ENCODE measurements around the gene TMEM247. TPM values are rescaled to one million over a fixed set of nuclear protein-coding genes. Genes with fewer than 3 reads are reported as not detected.

The TMEM247 gene
- total and polyA plus RNA-seq, 2 experiments from 2014 or later, result not detected

DNA sequence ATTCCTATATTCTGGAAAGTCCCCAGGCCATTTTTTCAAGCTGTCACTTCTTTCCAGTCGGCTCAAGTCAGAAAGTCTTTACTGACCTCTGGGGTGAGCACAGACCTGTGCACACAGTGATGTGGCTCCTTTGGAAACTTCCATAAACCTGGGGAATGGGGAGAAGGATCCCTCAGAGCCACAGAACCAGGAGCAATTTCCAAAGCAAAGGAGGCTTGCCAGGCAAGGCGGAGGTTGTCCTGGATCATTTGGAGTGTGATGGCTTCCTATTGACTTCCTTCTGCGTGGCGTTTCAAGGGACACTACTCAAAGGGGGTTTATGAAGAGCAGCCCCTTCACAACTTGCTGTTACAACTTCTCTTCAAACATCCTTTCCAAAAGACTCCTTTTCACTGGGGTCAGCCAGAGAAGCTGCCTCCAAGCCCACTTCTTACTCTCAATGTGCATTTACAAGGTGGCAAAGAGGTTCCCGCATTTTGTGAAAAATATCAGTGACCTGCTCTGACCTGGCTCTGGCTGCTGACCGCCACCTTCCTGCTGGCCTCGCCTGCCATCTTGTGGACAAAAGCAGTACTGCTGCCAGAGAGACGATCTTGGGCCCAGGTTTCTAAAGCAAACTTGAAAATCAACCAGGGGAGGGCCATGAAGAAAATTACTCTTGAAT is 18.2 kb upstream of the TMEM247 start:
- Histone ChIP-seq H3K4me2 (no peak overlapping the region), H3K27me3 (no peaks in the 10 kb centered on the region), H3K9me2 (replicated peaks; ENCODE audit: insufficient read depth) (no peaks in the 10 kb centered on the region), H3K79me2 (no peaks in the 10 kb centered on the region), H3K36me3 (replicated peaks; ENCODE audit: insufficient read depth, low read depth) (no peaks in the 10 kb centered on the region), H2AFZ (no peak overlapping the region), H3K27ac (no peak overlapping the region), H3K4me1 (ENCODE audit: insufficient read depth) (no peaks in the 10 kb centered on the region), H4K20me1 (ENCODE audit: insufficient read depth, poor library complexity, severe bottlenecking) (no peaks in the 10 kb centered on the region), H3K9me3 (ENCODE audit: low read depth) (no peaks in the 10 kb centered on the region), H3K4me3 (no peak overlapping the region)
- 42% methylated on average over 8 of the region's 8 CpGs for WGBS (ENCODE audit: low lambda C conversion rate, missing lambda C conversion rate)
- TF ChIP-seq EZH2 (IDR thresholded peaks at IDR 0.05; ENCODE audit: borderline replicate concordance) (no peak), EZH2phosphoT487 (IDR thresholded peaks at IDR 0.05; ENCODE audit: low read depth, severe bottlenecking, unreplicated experiment) (no peak)
- TF ChIP-seq, protein P1, sequence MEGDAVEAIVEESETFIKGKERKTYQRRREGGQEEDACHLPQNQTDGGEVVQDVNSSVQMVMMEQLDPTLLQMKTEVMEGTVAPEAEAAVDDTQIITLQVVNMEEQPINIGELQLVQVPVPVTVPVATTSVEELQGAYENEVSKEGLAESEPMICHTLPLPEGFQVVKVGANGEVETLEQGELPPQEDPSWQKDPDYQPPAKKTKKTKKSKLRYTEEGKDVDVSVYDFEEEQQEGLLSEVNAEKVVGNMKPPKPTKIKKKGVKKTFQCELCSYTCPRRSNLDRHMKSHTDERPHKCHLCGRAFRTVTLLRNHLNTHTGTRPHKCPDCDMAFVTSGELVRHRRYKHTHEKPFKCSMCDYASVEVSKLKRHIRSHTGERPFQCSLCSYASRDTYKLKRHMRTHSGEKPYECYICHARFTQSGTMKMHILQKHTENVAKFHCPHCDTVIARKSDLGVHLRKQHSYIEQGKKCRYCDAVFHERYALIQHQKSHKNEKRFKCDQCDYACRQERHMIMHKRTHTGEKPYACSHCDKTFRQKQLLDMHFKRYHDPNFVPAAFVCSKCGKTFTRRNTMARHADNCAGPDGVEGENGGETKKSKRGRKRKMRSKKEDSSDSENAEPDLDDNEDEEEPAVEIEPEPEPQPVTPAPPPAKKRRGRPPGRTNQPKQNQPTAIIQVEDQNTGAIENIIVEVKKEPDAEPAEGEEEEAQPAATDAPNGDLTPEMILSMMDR (IDR thresholded peaks at IDR 0.05; ENCODE audit: poor library complexity), result peak; percentile 100
- peak; percentile 75 for DNase-seq (ENCODE audit: low spot score)

DNA sequence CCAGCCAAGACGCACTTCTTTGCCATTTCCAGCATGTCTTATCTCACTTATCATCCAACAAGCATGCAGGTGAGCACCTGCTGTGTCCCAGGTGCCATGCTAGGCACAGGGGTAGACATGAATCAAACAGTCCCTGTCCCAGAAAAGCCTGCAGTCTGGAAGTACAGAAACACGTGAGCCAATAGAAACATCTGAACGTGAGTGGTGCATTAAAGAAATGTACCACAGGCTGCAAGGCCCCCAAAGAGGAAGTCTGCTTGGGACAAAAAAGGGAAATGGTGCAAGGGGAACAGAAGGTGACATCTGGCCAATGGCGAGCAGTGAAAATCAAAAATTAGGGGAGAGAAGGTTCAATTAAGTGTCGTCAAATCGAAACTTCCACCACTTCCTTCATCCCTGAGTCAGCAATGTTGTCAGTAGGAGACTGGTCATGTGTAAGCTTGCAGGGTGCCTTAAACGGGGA is 17.6 kb upstream of the TMEM247 start:
- no peaks in the 10 kb centered on the region for H3K9me3 ChIP-seq (ENCODE audit: low read depth)
- no peaks in the 10 kb centered on the region for H4K20me1 ChIP-seq (ENCODE audit: insufficient read depth, poor library complexity, severe bottlenecking)
- no peaks in the 10 kb centered on the region for H3K79me2 ChIP-seq
- 41% methylated on average over 7 of the region's 7 CpGs for WGBS (ENCODE audit: low lambda C conversion rate, missing lambda C conversion rate)
- H3K9me2 ChIP-seq (replicated peaks; ENCODE audit: insufficient read depth), result no peaks in the 10 kb centered on the region
- H3K27ac ChIP-seq, result no peak overlapping the region
- no peak for TF ChIP-seq EZH2 (IDR thresholded peaks at IDR 0.05; ENCODE audit: borderline replicate concordance)
- TF ChIP-seq, protein P1 (IDR thresholded peaks at IDR 0.05; ENCODE audit: poor library complexity), result no peak
- no peak for TF ChIP-seq EZH2phosphoT487 (IDR thresholded peaks at IDR 0.05; ENCODE audit: low read depth, severe bottlenecking, unreplicated experiment)
- no peaks in the 10 kb centered on the region for H3K27me3 ChIP-seq
- no peak overlapping the region for H3K4me3 ChIP-seq
- H3K4me1 ChIP-seq (ENCODE audit: insufficient read depth), result no peaks in the 10 kb centered on the region
- DNase-seq (ENCODE audit: low spot score), result no peak
- H2AFZ ChIP-seq, result no peak overlapping the region
- H3K36me3 ChIP-seq (replicated peaks; ENCODE audit: insufficient read depth, low read depth), result no peaks in the 10 kb centered on the region
- no peak overlapping the region for H3K4me2 ChIP-seq

DNA sequence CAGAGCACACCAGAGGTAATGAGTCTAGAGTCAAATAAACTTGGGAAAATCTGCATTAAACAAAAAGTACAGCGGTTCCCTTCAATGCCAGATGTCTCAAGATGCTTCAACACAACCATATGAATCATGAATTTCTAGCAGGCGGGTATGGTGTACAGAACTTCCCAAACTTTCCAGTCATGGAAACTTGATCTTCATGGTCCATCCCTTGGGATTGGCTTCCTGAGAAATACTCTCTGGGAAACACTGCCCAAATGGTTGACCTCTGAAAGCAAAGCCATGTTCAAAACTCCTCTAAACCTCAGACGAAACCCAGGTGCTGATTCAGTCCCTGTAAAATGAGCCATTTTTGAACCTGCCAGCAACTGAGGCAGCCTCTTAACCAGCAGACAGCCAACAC is 16.4 kb upstream of the TMEM247 start:
- H3K4me3 ChIP-seq, result no peak overlapping the region
- H3K36me3 ChIP-seq (replicated peaks; ENCODE audit: insufficient read depth, low read depth), result no peaks in the 10 kb centered on the region
- TF ChIP-seq, protein P1 (IDR thresholded peaks at IDR 0.05; ENCODE audit: poor library complexity), result no peak
- TF ChIP-seq EZH2 (IDR thresholded peaks at IDR 0.05; ENCODE audit: borderline replicate concordance) (no peak), EZH2phosphoT487 (IDR thresholded peaks at IDR 0.05; ENCODE audit: low read depth, severe bottlenecking, unreplicated experiment) (no peak)
- H3K9me3 ChIP-seq (ENCODE audit: low read depth), result no peaks in the 10 kb centered on the region
- H3K27me3 ChIP-seq, result no peaks in the 10 kb centered on the region
- no peak for DNase-seq (ENCODE audit: low spot score)
- no peak overlapping the region for H2AFZ ChIP-seq
- no peaks in the 10 kb centered on the region for H4K20me1 ChIP-seq (ENCODE audit: insufficient read depth, poor library complexity, severe bottlenecking)
- H3K9me2 ChIP-seq (replicated peaks; ENCODE audit: insufficient read depth), result no peaks in the 10 kb centered on the region
- no peaks in the 10 kb centered on the region for H3K79me2 ChIP-seq
- WGBS (ENCODE audit: low lambda C conversion rate, missing lambda C conversion rate), result 84% methylated on average over 3 of the region's 3 CpGs
- H3K4me1 ChIP-seq (ENCODE audit: insufficient read depth), result no peaks in the 10 kb centered on the region
- no peak overlapping the region for H3K27ac ChIP-seq
- no peak overlapping the region for H3K4me2 ChIP-seq
